ENCODE results near the gene ANKRD13B.
A peak's percentile ranks its signal among the peaks of the same experiment; 100 is the strongest.

The ANKRD13B gene

GRCh38 chr17:29571486-29571882, 21.4 kb upstream of the ANKRD13B start:
- Histone ChIP-seq H3K4me3 (ENCODE audit: low read depth, low read length) (no peak overlapping the region), H3K27ac (no peak overlapping the region), H3K27me3 (replicated peaks) (no peaks in the 10 kb centered on the region), H3K36me3 (replicated peaks) (peaks cover 27% of the 10 kb centered on the region)
- no peak for TF ChIP-seq CTCF (IDR thresholded peaks at IDR 0.05; ENCODE audit: low read depth, low read length, missing control alignments)
- in situ Hi-C loops (cut with HindIII; ENCODE audit: low pct_ligation_motif_present, low sequenced_read_pairs): no loop called here
- DNase-seq: no peak

- no peak overlapping the region for H3K27ac ChIP-seq
- no peak for DNase-seq
- peaks cover 33% of the 10 kb centered on the region for H3K36me3 ChIP-seq (replicated peaks)
- no peak for TF ChIP-seq CTCF (IDR thresholded peaks at IDR 0.05; ENCODE audit: low read depth, low read length, missing control alignments)
- in situ Hi-C loops (cut with HindIII; ENCODE audit: low pct_ligation_motif_present, low sequenced_read_pairs): no loop called here
- H3K27me3 ChIP-seq (replicated peaks): no peaks in the 10 kb centered on the region
- H3K4me3 ChIP-seq (ENCODE audit: low read depth, low read length): peak overlapping the region; percentile 27
Observed at GRCh38 chr17:29571883-29572681, 20.9 kb upstream of the ANKRD13B start.

GRCh38 chr17:29572691-29573557, 20.0 kb upstream of the ANKRD13B start:
- no peak overlapping the region for H3K27ac ChIP-seq
- peak overlapping the region; percentile 27 for H3K4me3 ChIP-seq (ENCODE audit: low read depth, low read length)
- DNase-seq: no peak
- in situ Hi-C loops (cut with HindIII; ENCODE audit: low pct_ligation_motif_present, low sequenced_read_pairs): no loop called here
- H3K36me3 ChIP-seq (replicated peaks): peaks cover 40% of the 10 kb centered on the region
- no peaks in the 10 kb centered on the region for H3K27me3 ChIP-seq (replicated peaks)
- peak; percentile 66 for TF ChIP-seq CTCF (IDR thresholded peaks at IDR 0.05; ENCODE audit: low read depth, low read length, missing control alignments)

GRCh38 chr17:29573558-29573869, 19.4 kb upstream of the ANKRD13B start:
- H3K36me3 ChIP-seq (replicated peaks): peaks cover 46% of the 10 kb centered on the region
- in situ Hi-C loops (cut with HindIII; ENCODE audit: low pct_ligation_motif_present, low sequenced_read_pairs): no loop called here
- no peaks in the 10 kb centered on the region for H3K27me3 ChIP-seq (replicated peaks)
- no peak overlapping the region for H3K27ac ChIP-seq
- no peak for TF ChIP-seq CTCF (IDR thresholded peaks at IDR 0.05; ENCODE audit: low read depth, low read length, missing control alignments)
- DNase-seq: no peak
- no peak overlapping the region for H3K4me3 ChIP-seq (ENCODE audit: low read depth, low read length)

- no peak overlapping the region for H3K4me3 ChIP-seq (ENCODE audit: low read depth, low read length)
- TF ChIP-seq CTCF (IDR thresholded peaks at IDR 0.05; ENCODE audit: low read depth, low read length, missing control alignments): no peak
- in situ Hi-C loops (cut with HindIII; ENCODE audit: low pct_ligation_motif_present, low sequenced_read_pairs): no loop called here
Observed at GRCh38 chr17:29573871-29574731, 18.8 kb upstream of the ANKRD13B start.

More at GRCh38 chr17:29573871-29574731, 18.8 kb upstream of the ANKRD13B start:
- no peaks in the 10 kb centered on the region for H3K27me3 ChIP-seq (replicated peaks)
- H3K27ac ChIP-seq: no peak overlapping the region
- DNase-seq: no peak
- peaks cover 46% of the 10 kb centered on the region for H3K36me3 ChIP-seq (replicated peaks)
